Subcutaneous abdominal adipose tissue (tissue), 5 donors: ENCODE results near the gene LPGAT1.
A peak's percentile ranks its signal among the peaks of the same experiment; 100 is the strongest.

Source experiments
- H3K27ac ChIP-seq: one replicate; pipeline ENCODE4 v1.7.0; 2013; ENCODE audit warnings: low read depth, mild to moderate bottlenecking, inconsistent platforms, low read length, moderate library complexity
- H3K27me3 ChIP-seq, 5 donors: one replicate each; pipeline ENCODE4 v1.7.0; 2013; ENCODE audit warnings: low read length in 5 of 5, inconsistent platforms in 1 of 5; ENCODE audit not compliant: control insufficient read depth in 5 of 5, insufficient read depth in 4 of 5
- H3K36me3 ChIP-seq, 5 donors: one replicate each; pipeline ENCODE4 v1.7.0; 2013; ENCODE audit warnings: low read length in 5 of 5; ENCODE audit not compliant: control insufficient read depth in 5 of 5, insufficient read depth in 5 of 5
- H3K4me1 ChIP-seq, 5 donors: one replicate each; pipeline ENCODE4 v1.7.0; 2013; ENCODE audit warnings: low read length in 5 of 5, mild to moderate bottlenecking in 3 of 5, moderate library complexity in 1 of 5; ENCODE audit not compliant: control insufficient read depth in 5 of 5, insufficient read depth in 5 of 5
- H3K4me3 ChIP-seq, 5 donors: one replicate each; pipeline ENCODE4 v1.7.0; 2013; ENCODE audit warnings: low read length in 5 of 5, low read depth in 1 of 5
- H3K9ac ChIP-seq, 5 donors: one replicate each; pipeline ENCODE4 v1.7.0; 2013; ENCODE audit warnings: low read length in 5 of 5, mild to moderate bottlenecking in 4 of 5, moderate library complexity in 3 of 5
- H3K9me3 ChIP-seq, 5 donors: one replicate each; pipeline ENCODE4 v1.7.0; 2013; ENCODE audit warnings: low read length in 5 of 5; ENCODE audit not compliant: control insufficient read depth in 5 of 5
- donor health status: healthy.
- donor health status: healthy.
- donor health status: healthy.
- donor health status: healthy.
- donor health status: healthy.

Gene LPGAT1

DNA sequence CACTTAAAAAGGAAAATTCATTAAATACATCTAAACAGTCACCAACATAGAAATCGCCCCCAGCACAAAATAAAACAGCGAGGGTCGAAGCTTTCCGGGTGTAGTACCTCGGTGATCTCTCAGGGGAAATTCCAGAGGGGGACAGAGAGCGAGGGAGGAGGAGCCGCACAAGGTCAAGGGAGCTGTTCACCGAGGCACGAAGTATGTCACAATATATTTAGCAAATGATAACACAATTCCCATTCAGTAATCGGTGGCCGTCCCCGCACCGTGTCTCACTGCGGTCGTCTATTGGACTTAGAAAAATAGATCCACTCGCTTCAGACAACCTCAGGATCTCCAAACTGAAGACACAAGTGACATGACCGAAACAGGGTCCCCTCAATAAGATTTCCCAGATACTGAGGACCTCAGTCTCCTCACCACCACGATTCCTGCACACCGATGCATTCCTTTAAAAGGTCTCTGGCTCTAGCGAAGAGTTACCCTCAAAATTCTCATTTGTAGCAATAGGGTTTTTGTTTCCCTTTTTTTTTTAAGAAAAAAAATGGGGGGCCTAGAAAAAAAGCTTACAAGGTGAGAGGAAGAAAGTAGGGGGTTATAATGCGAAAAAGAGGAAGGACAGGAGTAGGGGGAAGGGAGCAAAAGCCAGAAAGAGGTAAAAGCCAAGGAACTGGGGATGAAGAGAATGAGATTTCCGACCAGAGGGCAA is 1.1 kb downstream of the LPGAT1 start:
- peaks cover 0 to 54% (median 29%) of the 10 kb centered on the region in 5 donors for H3K4me1 ChIP-seq
- H3K27ac ChIP-seq, result peak overlapping the region; percentile 84
- H3K36me3 ChIP-seq, result peaks cover 0 to 6% (median 0%) of the 10 kb centered on the region in 5 donors
- peak overlapping the region; percentile 75 to 90 (median 83) for H3K9ac ChIP-seq
- H3K27me3 ChIP-seq, result no peaks in the 10 kb centered on the region
- no peaks in the 10 kb centered on the region for H3K9me3 ChIP-seq
- peak overlapping the region; percentile 71 to 88 (median 79) for H3K4me3 ChIP-seq

GRCh38 chr1:211828584-211829342 is 1.8 kb downstream of the LPGAT1 start:
- peaks cover 0 to 55% (median 29%) of the 10 kb centered on the region in 5 donors for H3K4me1 ChIP-seq
- peak overlapping the region; percentile 71 to 88 (median 79) for H3K4me3 ChIP-seq
- no peaks in the 10 kb centered on the region for H3K27me3 ChIP-seq
- H3K9me3 ChIP-seq, result no peaks in the 10 kb centered on the region
- peak overlapping the region; percentile 75 to 90 (median 83) for H3K9ac ChIP-seq
- H3K36me3 ChIP-seq, result peaks cover 0 to 6% (median 0%) of the 10 kb centered on the region in 5 donors
- H3K27ac ChIP-seq, result peak overlapping the region; percentile 84

DNA sequence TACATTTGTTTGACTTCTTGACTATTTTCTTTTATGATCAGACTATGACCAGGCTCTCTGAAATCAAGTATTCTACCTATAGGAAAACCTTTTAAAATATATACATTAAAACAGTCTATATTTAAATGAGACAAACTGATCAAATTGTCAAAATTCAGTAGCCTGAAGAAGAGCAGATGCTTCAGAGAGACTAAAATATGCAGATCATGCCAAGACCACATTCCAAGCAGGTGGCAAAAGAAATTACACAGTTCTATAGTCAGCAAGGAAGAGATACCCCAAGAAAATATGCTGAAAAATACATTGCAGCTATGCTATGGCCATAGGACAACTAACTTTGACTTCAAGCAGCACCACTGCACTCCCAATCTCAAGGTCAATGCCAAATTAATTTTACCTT is 3.5 kb downstream of the LPGAT1 start:
- H3K27me3 ChIP-seq, result no peaks in the 10 kb centered on the region
- H3K9me3 ChIP-seq, result no peaks in the 10 kb centered on the region
- H3K27ac ChIP-seq, result no peak overlapping the region
- peaks cover 0 to 13% (median 0%) of the 10 kb centered on the region in 5 donors for H3K36me3 ChIP-seq
- peak overlapping the region in 3 of 5 donors; percentile 22 to 83 (median 56) for H3K4me3 ChIP-seq
- H3K9ac ChIP-seq, result no peak overlapping the region
- peaks cover 0 to 58% (median 29%) of the 10 kb centered on the region in 5 donors for H3K4me1 ChIP-seq

DNA sequence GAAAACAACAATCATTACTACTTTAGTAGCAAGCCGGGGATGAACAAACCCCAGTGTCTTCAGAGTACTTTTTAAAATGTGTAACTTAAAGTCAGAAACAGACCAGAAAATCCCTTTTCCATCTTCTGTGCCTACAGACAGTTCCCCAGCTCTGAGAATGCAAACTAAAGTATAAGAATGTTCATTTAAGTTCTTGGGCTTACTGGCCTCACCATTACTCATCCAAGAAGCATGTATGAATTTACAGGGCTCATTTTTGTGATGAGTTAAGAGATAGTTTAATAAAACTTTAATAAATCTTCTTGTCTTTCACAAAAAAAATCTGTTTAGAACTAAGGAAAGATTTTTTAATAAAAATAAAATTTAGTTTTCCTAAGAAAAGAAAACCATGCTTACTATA is 4.6 kb downstream of the LPGAT1 start:
- peak overlapping the region; percentile 32 for H3K27ac ChIP-seq
- H3K9me3 ChIP-seq, result no peaks in the 10 kb centered on the region

GRCh38 chr1:211822677-211823407 is 7.7 kb downstream of the LPGAT1 start:
- peaks cover 0 to 17% (median 4%) of the 10 kb centered on the region in 5 donors for H3K36me3 ChIP-seq
- H3K9me3 ChIP-seq, result no peaks in the 10 kb centered on the region
- H3K4me1 ChIP-seq, result peaks cover 0 to 45% (median 9%) of the 10 kb centered on the region in 5 donors
- H3K27ac ChIP-seq, result peak overlapping the region; percentile 56
- H3K9ac ChIP-seq, result peak overlapping the region in 1 of 5 donors; percentile 6
- no peaks in the 10 kb centered on the region for H3K27me3 ChIP-seq
- H3K4me3 ChIP-seq, result no peak overlapping the region

More for the DNA sequence above, 4.6 kb downstream of the LPGAT1 start:
- Histone ChIP-seq H3K36me3 (peaks cover 0 to 13% (median 2%) of the 10 kb centered on the region in 5 donors), H3K4me1 (peaks cover 0 to 60% (median 27%) of the 10 kb centered on the region in 5 donors), H3K9ac (no peak overlapping the region), H3K27me3 (no peaks in the 10 kb centered on the region), H3K4me3 (no peak overlapping the region)

- H3K27ac ChIP-seq, result no peak overlapping the region
- peaks cover 0 to 14% (median 6%) of the 10 kb centered on the region in 5 donors for H3K36me3 ChIP-seq
- no peaks in the 10 kb centered on the region for H3K9me3 ChIP-seq
- H3K4me3 ChIP-seq, result no peak overlapping the region
- H3K9ac ChIP-seq, result no peak overlapping the region
- H3K27me3 ChIP-seq, result no peaks in the 10 kb centered on the region
- peaks cover 0 to 39% (median 3%) of the 10 kb centered on the region in 5 donors for H3K4me1 ChIP-seq
Measured at GRCh38 chr1:211816586-211816985, 14.0 kb downstream of the LPGAT1 start.

- peaks cover 6 to 19% (median 10%) of the 10 kb centered on the region in 5 donors for H3K36me3 ChIP-seq
- H3K4me3 ChIP-seq, result no peak overlapping the region
- peaks cover 0 to 35% (median 3%) of the 10 kb centered on the region in 5 donors for H3K4me1 ChIP-seq
- H3K9me3 ChIP-seq, result no peaks in the 10 kb centered on the region
- no peak overlapping the region for H3K9ac ChIP-seq
- H3K27me3 ChIP-seq, result no peaks in the 10 kb centered on the region
- no peak overlapping the region for H3K27ac ChIP-seq
Measured at GRCh38 chr1:211814313-211814712, 16.2 kb downstream of the LPGAT1 start.

DNA sequence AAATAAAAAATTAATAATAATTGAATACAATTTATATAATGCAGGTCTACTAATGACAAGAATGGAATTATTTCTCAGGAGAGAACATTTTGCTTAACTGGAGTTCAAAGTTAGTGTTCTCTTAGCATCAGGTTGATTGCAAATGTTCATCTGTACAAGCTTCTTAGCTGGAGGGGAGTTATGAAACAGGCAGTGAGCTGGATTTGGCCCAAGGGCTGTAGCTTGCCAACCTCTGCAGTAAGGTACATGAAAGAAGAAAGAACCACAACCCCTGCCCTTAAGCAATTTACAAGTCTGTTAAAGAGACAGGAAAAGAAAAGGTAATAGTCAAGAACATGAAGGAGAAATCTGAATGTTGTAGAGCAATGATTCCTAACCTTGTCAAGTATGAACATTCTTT is 17.0 kb downstream of the LPGAT1 start:
- Histone ChIP-seq H3K4me1 (peaks cover 0 to 35% (median 3%) of the 10 kb centered on the region in 5 donors), H3K4me3 (no peak overlapping the region), H3K27me3 (no peaks in the 10 kb centered on the region)

GRCh38 chr1:211812584-211812983 is 18.0 kb downstream of the LPGAT1 start:
- Histone ChIP-seq H3K9ac (no peak overlapping the region), H3K4me1 (peaks cover 0 to 30% (median 3%) of the 10 kb centered on the region in 5 donors), H3K36me3 (peaks cover 6 to 19% (median 9%) of the 10 kb centered on the region in 5 donors), H3K4me3 (no peak overlapping the region), H3K9me3 (no peaks in the 10 kb centered on the region), H3K27me3 (no peaks in the 10 kb centered on the region), H3K27ac (peak overlapping the region; percentile 5)

More for the DNA sequence above, 17.0 kb downstream of the LPGAT1 start:
- Histone ChIP-seq H3K27ac (no peak overlapping the region), H3K36me3 (peaks cover 6 to 17% (median 8%) of the 10 kb centered on the region in 5 donors), H3K9me3 (no peaks in the 10 kb centered on the region), H3K9ac (no peak overlapping the region)
